GM21529 (cell line): ENCODE data around the gene CEP72.
"Not testable (repeated sequence)": the region's sequence is repeated elsewhere in the genome, so short reads cannot be mapped to it uniquely, and the experiment has no call there.

ENCODE experiments used
- ATAC-seq: cut with Tn5 transposase; IDR thresholded peaks from one replicate; pipeline ENCODE4 v1.9.1; 2021; ENCODE audit not compliant: unreplicated experiment

The CEP72 gene

GRCh38 chr5:680836-681235 lies 68.7 kb downstream of the CEP72 start:
- not testable (repeated sequence) for ATAC-seq

DNA sequence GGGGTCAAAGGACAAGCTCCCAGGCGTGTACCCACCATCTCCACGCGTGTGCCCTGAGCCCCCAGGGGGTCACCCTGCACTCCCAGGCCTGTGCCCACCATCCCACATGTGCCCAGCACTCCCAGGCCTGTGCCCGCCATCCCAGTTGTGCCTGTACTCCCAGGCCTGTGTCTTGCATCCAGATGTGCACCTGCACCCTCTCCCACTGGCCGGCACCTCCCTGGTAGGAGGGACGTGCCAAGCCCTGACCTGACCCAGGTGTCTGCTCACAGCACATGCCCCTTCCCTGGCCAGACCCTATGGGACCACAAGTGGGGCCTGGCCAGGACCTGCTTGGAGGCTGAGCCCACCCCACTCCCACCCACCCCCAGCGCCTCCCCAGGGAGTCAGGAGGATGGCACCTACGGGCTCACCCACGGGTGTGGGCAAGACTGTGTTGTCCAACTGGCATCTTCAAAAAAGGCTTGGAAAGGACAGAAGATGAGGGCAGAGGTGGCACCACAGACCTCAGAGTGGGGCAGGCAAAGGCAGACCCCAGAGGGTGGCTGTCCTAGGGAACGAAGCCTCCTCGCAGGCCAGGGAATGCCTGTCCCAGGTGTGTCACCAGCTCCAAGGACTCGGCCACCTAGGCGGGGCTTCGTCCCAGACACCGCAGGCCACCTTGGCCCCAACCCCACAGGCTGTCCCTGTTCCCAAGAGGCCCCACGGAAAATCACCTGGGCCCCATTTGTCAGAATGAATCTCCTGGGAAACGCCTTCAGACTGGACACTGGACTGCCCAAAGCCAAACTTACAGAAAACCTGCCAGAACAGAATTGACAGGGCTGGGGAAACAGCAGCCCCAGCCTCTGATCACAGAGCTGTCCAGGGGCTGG lies 69.4 kb downstream of the CEP72 start:
- not testable (repeated sequence) for ATAC-seq

DNA sequence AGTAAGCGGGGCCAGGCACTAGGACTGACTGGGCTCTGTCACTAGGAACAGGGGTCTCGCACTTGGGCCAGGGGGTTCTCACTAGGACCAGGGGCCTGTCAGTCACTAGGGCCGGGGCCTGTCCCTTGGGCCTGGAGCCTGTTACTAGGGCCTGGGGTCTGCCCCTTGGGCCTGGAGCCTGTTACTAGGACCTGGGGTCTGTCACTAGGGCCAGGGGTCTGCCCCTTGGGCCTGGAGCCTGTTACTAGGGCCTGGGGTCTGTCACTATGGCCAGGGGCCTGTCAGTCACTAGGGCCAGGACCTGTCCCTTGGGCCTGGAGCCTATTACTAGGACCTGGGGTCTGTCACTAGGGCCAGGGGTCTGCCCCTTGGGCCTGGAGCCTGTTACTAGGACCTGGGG lies 70.1 kb downstream of the CEP72 start:
- ATAC-seq: not testable (repeated sequence)

DNA sequence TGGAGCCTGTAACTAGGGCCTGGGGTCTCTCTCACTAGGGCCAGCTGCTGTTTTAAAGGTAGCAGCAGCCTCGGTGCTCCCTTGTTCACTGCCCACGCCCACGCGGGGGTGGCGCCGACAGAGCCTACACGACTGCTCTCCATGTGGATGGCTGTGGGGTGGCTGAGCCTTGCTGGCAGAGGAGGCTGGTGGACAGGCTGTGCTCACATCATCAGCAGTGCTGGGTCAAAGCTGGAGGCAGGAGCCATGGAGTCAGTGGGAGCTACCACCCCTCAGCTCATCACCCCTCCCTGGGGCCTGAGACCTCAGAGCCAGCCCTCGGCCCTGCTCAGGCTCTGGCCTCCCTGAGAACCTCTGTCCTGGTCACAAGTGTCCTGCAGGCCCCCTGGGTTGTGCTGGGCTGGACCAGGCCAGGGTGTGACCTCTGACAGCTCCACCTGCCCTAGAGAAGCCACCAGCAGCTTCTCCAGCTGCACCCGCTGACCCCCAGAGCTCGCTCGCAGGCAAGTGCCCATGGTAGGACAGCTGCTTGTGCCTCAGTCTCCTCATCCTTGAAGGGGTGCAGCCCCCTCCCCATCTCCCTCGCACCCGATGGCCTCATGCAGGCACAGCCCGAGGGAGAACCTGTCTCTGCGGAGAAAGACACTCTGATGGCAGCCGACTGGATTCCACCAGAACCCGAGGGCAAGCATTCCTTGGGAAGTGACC lies 70.7 kb downstream of the CEP72 start:
- not testable (repeated sequence) for ATAC-seq

- no peak for ATAC-seq
Observed at GRCh38 chr5:683551-684481, 71.7 kb downstream of the CEP72 start.

DNA sequence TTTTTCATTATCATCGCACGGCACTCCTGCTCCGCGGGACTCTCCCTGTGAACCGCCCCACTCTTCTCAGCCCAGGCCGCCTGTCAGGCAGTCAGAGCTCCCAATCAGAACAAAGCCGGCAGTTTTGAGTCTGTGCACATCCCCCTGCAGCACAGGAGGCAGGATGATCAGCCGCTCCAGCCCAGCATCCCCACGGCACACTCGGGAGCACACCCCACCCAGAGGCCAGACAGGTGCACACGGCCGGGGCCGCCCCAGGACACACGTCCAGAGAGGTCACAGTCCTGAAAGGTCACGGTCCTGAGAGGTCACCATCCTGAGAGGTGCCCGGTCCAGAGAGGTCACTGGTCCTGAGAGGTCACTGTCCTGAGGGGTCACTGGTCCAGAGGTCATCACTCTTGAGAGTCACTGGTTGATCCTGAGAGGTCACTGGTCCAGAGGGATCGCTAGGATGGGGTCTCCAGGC lies 72.6 kb downstream of the CEP72 start:
- no peak for ATAC-seq

GRCh38 chr5:685262-686171 lies 73.4 kb downstream of the CEP72 start:
- ATAC-seq: no peak

GRCh38 chr5:686172-686523 lies 74.0 kb downstream of the CEP72 start:
- not testable (repeated sequence) for ATAC-seq

DNA sequence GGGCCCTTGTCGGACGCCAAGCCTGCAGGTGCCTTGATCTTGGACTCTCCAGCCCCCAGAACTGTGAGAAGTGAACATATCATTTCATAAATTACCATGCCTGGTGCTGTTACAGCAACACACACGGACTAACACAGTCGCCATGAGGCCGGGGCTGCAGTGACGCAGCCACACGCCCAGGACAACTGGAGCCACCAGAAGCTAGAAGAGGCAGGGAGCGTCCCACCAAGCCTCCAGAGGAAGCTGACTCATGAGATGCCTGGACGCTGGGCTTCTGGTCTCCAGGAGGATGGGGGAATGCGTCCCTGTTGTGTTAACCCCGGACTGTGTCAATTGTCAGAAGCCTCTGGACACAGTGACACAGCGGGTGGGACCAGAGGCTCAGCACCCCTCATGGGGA lies 74.8 kb downstream of the CEP72 start:
- ATAC-seq: not testable (repeated sequence)

DNA sequence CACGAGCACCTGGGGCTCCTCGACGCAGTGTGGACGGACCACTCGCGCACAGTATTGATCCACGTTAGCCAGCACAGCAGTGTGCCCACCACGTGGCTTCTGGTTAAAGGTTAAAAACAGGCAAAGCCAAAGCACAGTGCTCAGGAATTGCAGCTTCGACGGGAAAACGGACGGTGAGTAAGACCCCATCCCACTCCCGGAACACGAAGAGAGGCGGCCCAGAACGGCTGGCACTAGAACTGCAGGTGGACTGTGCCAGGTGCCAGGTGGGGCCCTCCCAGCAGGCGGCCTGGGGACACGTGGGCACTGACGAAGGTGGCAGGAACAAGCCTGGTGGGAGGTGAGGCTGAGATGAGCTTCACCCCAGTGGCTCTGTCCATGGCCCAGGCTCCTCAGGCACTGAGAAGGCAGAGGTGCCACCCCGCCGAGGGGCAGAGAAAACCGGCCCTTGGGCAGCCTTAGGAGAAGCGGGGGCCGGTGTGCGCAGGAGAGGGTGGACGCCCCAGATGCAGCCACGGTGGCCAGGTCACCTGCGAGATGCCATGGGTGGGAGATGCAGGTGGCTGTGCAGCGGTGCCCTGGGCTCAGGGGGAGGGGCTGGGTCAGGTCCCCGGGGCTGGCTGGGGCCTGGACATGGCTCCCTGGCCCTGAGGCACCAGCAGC lies 76.3 kb downstream of the CEP72 start:
- ATAC-seq: not testable (repeated sequence)

- ATAC-seq: not testable (repeated sequence)
Observed at GRCh38 chr5:690293-690692, 78.2 kb downstream of the CEP72 start.

- ATAC-seq: not testable (repeated sequence)
Observed at GRCh38 chr5:691049-691448, 78.9 kb downstream of the CEP72 start.

- no peak for ATAC-seq
Observed at GRCh38 chr5:691817-692528, 79.8 kb downstream of the CEP72 start.

- peak; percentile 7 for ATAC-seq
Observed at GRCh38 chr5:692529-693041, 80.4 kb downstream of the CEP72 start.

- ATAC-seq: peak; percentile 65
Observed at GRCh38 chr5:693271-694041, 81.3 kb downstream of the CEP72 start, which contains the start of gene TPPP. TSS of gene TPPP (minus strand) at chr5:693352. CDS start at chr5:678060, 15,292 bp downstream.

DNA sequence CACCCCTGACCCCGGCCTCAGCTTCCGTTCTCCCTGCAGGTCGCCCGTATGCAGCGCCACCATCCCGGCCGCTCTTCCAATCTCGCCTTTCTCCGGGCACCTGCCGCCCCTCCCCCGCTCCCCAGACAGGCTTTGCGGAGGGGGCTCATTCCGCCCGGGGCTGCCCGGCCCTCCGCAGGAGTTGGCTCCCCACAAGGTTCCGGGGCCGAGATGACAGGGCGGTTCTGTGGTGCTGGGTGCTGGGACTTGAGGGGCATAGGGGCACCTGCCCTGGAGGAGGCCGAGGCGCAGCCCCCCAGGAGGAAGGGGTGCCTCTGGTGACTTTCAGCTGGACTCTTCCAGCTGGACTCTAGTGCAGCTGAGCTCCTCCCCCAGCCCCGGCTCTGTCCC lies 81.9 kb downstream of the CEP72 start:
- ATAC-seq: not testable (repeated sequence)

GRCh38 chr5:695475-695874 lies 83.3 kb downstream of the CEP72 start:
- ATAC-seq: not testable (repeated sequence)

GRCh38 chr5:696191-696590 lies 84.1 kb downstream of the CEP72 start:
- ATAC-seq: not testable (repeated sequence)
